Loucy (cell line): ENCODE results near the gene TRIM39.

Source experiments
- EZH2phosphoT487 ChIP-seq: fragments of 200-600 bp; IDR thresholded peaks from 2 replicates; pipeline ENCODE4 v1.6.1; 2018; ENCODE audit warnings: antibody characterized with exemption, mild to moderate bottlenecking, moderate library complexity, borderline replicate concordance
- TF ChIP-seq, protein P1 (sequence below): fragments of 200-600 bp; sonication (generic); conservative IDR thresholded peaks from 2 replicates; pipeline ENCODE4 v1.5.1; 2014; ENCODE audit warnings: mild to moderate bottlenecking, antibody characterized with exemption, low read length

DNA sequence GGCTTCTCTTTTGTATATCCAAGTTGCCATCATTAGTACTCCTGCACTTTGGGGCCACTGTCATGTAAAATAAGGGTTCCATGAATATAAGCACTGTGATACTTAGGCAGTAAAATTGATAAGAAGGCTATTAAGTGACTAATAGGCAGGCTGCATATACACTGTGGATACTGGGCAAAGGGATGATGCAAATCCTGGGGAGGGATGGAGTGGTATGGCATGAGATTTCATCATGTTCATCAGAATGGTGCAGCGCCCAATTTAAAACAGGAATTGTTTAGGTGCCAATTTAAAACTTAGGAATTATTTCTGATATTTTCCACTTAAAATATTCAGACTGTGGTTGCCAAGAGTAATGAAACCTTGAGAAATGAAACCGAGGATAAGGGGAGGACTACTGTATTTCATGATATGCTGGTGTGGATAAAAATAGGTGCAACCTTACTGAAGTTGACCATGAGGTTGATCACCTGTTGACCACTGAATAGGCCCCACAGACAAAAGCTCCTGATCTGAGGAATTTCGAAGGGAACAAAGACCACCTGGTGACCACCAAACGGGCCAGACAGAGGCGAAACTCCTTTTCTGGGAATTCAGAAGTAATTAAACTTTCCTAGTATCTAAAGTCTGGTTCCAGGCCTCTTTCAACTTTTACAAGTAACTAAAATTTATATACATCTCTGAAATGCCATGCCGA lies 4.9 kb upstream of the TRIM39 start:
- TF ChIP-seq, protein P1, sequence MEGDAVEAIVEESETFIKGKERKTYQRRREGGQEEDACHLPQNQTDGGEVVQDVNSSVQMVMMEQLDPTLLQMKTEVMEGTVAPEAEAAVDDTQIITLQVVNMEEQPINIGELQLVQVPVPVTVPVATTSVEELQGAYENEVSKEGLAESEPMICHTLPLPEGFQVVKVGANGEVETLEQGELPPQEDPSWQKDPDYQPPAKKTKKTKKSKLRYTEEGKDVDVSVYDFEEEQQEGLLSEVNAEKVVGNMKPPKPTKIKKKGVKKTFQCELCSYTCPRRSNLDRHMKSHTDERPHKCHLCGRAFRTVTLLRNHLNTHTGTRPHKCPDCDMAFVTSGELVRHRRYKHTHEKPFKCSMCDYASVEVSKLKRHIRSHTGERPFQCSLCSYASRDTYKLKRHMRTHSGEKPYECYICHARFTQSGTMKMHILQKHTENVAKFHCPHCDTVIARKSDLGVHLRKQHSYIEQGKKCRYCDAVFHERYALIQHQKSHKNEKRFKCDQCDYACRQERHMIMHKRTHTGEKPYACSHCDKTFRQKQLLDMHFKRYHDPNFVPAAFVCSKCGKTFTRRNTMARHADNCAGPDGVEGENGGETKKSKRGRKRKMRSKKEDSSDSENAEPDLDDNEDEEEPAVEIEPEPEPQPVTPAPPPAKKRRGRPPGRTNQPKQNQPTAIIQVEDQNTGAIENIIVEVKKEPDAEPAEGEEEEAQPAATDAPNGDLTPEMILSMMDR, result no peak
- TF ChIP-seq EZH2phosphoT487, result no peak
